ENCODE measurements around the gene ZNF512B.
A peak's percentile ranks its signal among the peaks of the same experiment; 100 is the strongest.
"Not testable (repeated sequence)": the region's sequence is repeated elsewhere in the genome, so short reads cannot be mapped to it uniquely, and the experiment has no call there.

The ZNF512B gene

GRCh38 chr20:63963348-63963741 lies 6.4 kb downstream of the ZNF512B start:
- DNase-seq: no peak

GRCh38 chr20:63962426-63963347 lies 7.0 kb downstream of the ZNF512B start:
- no peak for DNase-seq

GRCh38 chr20:63961664-63962425 lies 7.9 kb downstream of the ZNF512B start:
- DNase-seq: no peak

GRCh38 chr20:63960654-63961621 lies 8.8 kb downstream of the ZNF512B start:
- DNase-seq: not testable (repeated sequence)

GRCh38 chr20:63959699-63960075 lies 10.0 kb downstream of the ZNF512B start:
- no peak for DNase-seq

GRCh38 chr20:63958964-63959698 lies 10.6 kb downstream of the ZNF512B start:
- no peak for DNase-seq

GRCh38 chr20:63958471-63958870 lies 11.3 kb downstream of the ZNF512B start:
- no peak for DNase-seq

GRCh38 chr20:63957690-63958441 lies 11.9 kb downstream of the ZNF512B start:
- no peak for DNase-seq

- DNase-seq: peak; percentile 64
Observed at GRCh38 chr20:63957004-63957689, 12.6 kb downstream of the ZNF512B start.

GRCh38 chr20:63956664-63957003 lies 13.1 kb downstream of the ZNF512B start:
- DNase-seq: no peak

- DNase-seq: peak; percentile 89
Observed at GRCh38 chr20:63955827-63956663, 13.7 kb downstream of the ZNF512B start, which contains the start of gene UCKL1. Gene UCKL1 (minus strand): TSS chr20:63956416. CDS start chr20:63956372, 44 bp downstream.

- peak; percentile 26 for DNase-seq
Observed at GRCh38 chr20:63955281-63955826, 14.4 kb downstream of the ZNF512B start.

- no peak for DNase-seq
Observed at GRCh38 chr20:63953764-63954429, 15.8 kb downstream of the ZNF512B start.

GRCh38 chr20:63952769-63953168 lies 17.0 kb downstream of the ZNF512B start:
- DNase-seq: no peak

GRCh38 chr20:63952210-63952535 lies 17.6 kb downstream of the ZNF512B start:
- DNase-seq: no peak

- DNase-seq: no peak
Observed at GRCh38 chr20:63951398-63952209, 18.1 kb downstream of the ZNF512B start.

- DNase-seq: no peak
Observed at GRCh38 chr20:63950701-63951397, 18.9 kb downstream of the ZNF512B start.

Data from fibroblast of skin of scalp (primary cell).